Endothelial cell of umbilical vein (primary cell): ENCODE results near the gene MID1. TPM values are rescaled to one million over a fixed set of nuclear protein-coding genes. Genes with fewer than 3 reads are reported as not detected.

ENCODE experiments used
- BruUV-seq: library from RNA; stranded (reverse); fragments of 400-500 nt; replicated peaks from 2 replicates; lab custom pipeline; 2021; lab: Mats Ljungman, UMichigan
- CTCF ChIA-PET: fragments of 300-600, 350-600 bp; sonication (Branson Sonifier 250); formaldehyde crosslinking; loops from one replicate; lab custom pipeline; 2021; ENCODE audit warnings: antibody characterized with exemption, inconsistent platforms; lab: Charles Lee
- POLR2A ChIA-PET: fragments of 300-600, 350-600 bp; sonication (Branson Sonifier 250); formaldehyde crosslinking; loops from one replicate; lab custom pipeline; 2021; ENCODE audit warnings: antibody characterized with exemption, inconsistent platforms; lab: Charles Lee
- DNase-seq: peaks from one replicate; pipeline ENCODE4 v3.0.0-alpha.2; 2011; ENCODE audit warnings: low read depth, low spot score
- FAIRE-seq: peaks from 2 replicates; lab custom pipeline; 2011; peaks lifted over from hg19 to GRCh38; lab: Jason Lieb, UNC
- H2AFZ ChIP-seq: 2 replicates; pipeline ENCODE4 v1.6.0; 2012; ENCODE audit warnings: low read depth, low read length, control low read depth, inconsistent platforms
- H3K27ac ChIP-seq: 2 replicates; pipeline ENCODE4 v1.5.1; 2011; ENCODE audit warnings: low read depth, mild to moderate bottlenecking, control low read depth, low read length, moderate library complexity; ENCODE audit not compliant: insufficient read depth
- H3K27me3 ChIP-seq, 2 experiments: 2 replicates each; pipeline versions ENCODE4 v1.6.0 to v1.6.1; 2011; ENCODE audit warnings: low read length in 2 of 2, mixed read lengths in 1 of 2; ENCODE audit not compliant: control insufficient read depth in 2 of 2, insufficient read depth in 2 of 2
- H3K36me3 ChIP-seq, 2 experiments: 2 replicates in 1 of 2; 3 replicates in 1 of 2; pipeline ENCODE4 v1.5.1; 2011; ENCODE audit warnings: low read length in 2 of 2, mild to moderate bottlenecking in 1 of 2, moderate library complexity in 1 of 2; ENCODE audit not compliant: control insufficient read depth in 2 of 2, insufficient read depth in 2 of 2; ENCODE audit errors: extremely low read depth in 1 of 2
- H3K4me1 ChIP-seq: 3 replicates; pipeline ENCODE4 v1.5.1; 2011; ENCODE audit warnings: mild to moderate bottlenecking, low read length; ENCODE audit not compliant: control insufficient read depth, insufficient read depth; ENCODE audit errors: extremely low read depth
- H3K4me2 ChIP-seq: 2 replicates; pipeline ENCODE4 v1.6.1; 2011; ENCODE audit warnings: low read length, control low read depth, mixed read lengths; ENCODE audit not compliant: insufficient read depth
- H3K4me3 ChIP-seq, 3 experiments: fragments of 200-600 bp in 1 of 3; sonication (generic), shearing (Covaris generic) in 1 of 3; replicated peaks in 1 of 3; 2 replicates each; pipeline ENCODE4 v1.5.1; 2011 to 2016; ENCODE audit warnings: control low read depth in 3 of 3, low read length in 3 of 3, mild to moderate bottlenecking in 2 of 3, inconsistent platforms in 1 of 3, low read depth in 1 of 3, moderate library complexity in 1 of 3; ENCODE audit not compliant: insufficient read depth in 1 of 3
- H3K79me2 ChIP-seq: 2 replicates; pipeline ENCODE4 v1.6.0; 2012; ENCODE audit warnings: low read length, inconsistent platforms; ENCODE audit not compliant: control insufficient read depth, insufficient read depth
- H3K9ac ChIP-seq: replicated peaks from 2 replicates; pipeline ENCODE3; 2011; ENCODE audit warnings: low read length, control low read depth; ENCODE audit not compliant: insufficient read depth; ENCODE audit errors: extremely low read depth
- H3K9me1 ChIP-seq: replicated peaks from 3 replicates; pipeline ENCODE4 v1.6.0; 2011; ENCODE audit warnings: mild to moderate bottlenecking, low read length; ENCODE audit not compliant: control insufficient read depth, insufficient read depth; ENCODE audit errors: extremely low read depth
- H3K9me3 ChIP-seq: replicated peaks from 2 replicates; pipeline ENCODE4 v1.5.1; 2012; ENCODE audit warnings: low read length, inconsistent platforms; ENCODE audit not compliant: control insufficient read depth, insufficient read depth
- H4K20me1 ChIP-seq: replicated peaks from 2 replicates; pipeline ENCODE3; 2011; ENCODE audit warnings: mild to moderate bottlenecking, low read length; ENCODE audit not compliant: control insufficient read depth, insufficient read depth; ENCODE audit errors: extremely low read depth
- CTCF ChIP-seq, 2 donors: IDR thresholded peaks; 1 replicate in 1 of 2; 2 replicates in 1 of 2; pipeline ENCODE4 v1.5.1; 2011; ENCODE audit warnings: low read length in 2 of 2, mild to moderate bottlenecking in 2 of 2, moderate library complexity in 2 of 2, control low read depth in 1 of 2, inconsistent platforms in 1 of 2, low read depth in 1 of 2; ENCODE audit not compliant: insufficient read depth in 1 of 2; ENCODE audit errors: extremely low read depth in 1 of 2
- EZH2 ChIP-seq: IDR thresholded peaks from 2 replicates; pipeline ENCODE4 v1.6.1; 2012; ENCODE audit warnings: borderline replicate concordance, low read depth, mild to moderate bottlenecking, moderate library complexity, low read length, inconsistent platforms; ENCODE audit not compliant: severe bottlenecking
- FOS ChIP-seq: IDR thresholded peaks from 2 replicates; pipeline ENCODE4 v1.6.1; 2011; ENCODE audit warnings: mild to moderate bottlenecking, low read length, moderate library complexity, borderline replicate concordance; ENCODE audit not compliant: insufficient read depth
- GATA2 ChIP-seq: IDR thresholded peaks from 2 replicates; pipeline ENCODE4 v1.7.0; 2011; ENCODE audit warnings: low read depth, mild to moderate bottlenecking, moderate library complexity, mixed read lengths, low read length; ENCODE audit not compliant: insufficient read length, insufficient read depth
- JUN ChIP-seq: IDR thresholded peaks from 2 replicates; pipeline ENCODE4 v1.6.1; 2011; ENCODE audit warnings: borderline replicate concordance, low read depth; ENCODE audit not compliant: insufficient read length, insufficient read depth
- MAX ChIP-seq: IDR thresholded peaks from 2 replicates; pipeline ENCODE4 v1.6.1; 2011; ENCODE audit not compliant: insufficient read depth, insufficient read length
- MYC ChIP-seq: IDR thresholded peaks from one replicate; pipeline ENCODE4 v1.6.1; 2011; ENCODE audit warnings: mild to moderate bottlenecking, low read depth, low read length
- POLR2A ChIP-seq: IDR thresholded peaks from 2 replicates; pipeline ENCODE4 v1.6.1; 2012; ENCODE audit warnings: low read depth, mild to moderate bottlenecking, control low read depth, low read length
- POLR2AphosphoS5 ChIP-seq: IDR thresholded peaks from 2 replicates; pipeline ENCODE4 v1.6.1; 2012; ENCODE audit warnings: low read depth, mild to moderate bottlenecking, control low read depth, low read length, moderate library complexity; ENCODE audit not compliant: insufficient read depth
- dilution Hi-C: fragments of 300-500 bp; cut with MboI; formaldehyde crosslinking; loops from one replicate; pipeline ENCODE4 v1.15.0; 2019; ENCODE audit warnings: low sequenced_read_pairs; ENCODE audit not compliant: extremely low pct_ligation_motif_present
- intact Hi-C: fragments of 100-400 bp; cut with micrococcal nuclease; formaldehyde crosslinking; loops from one replicate; pipeline ENCODE4 v1.10.0; 2022
- polyA plus RNA-seq, 4 experiments: library from polyadenylated mRNA; depleted of rRNA in 3 of 4; stranded (reverse) in 3 of 4; unstranded in 1 of 4; fragments of >200 nt; gene quantifications; 2 replicates each; pipeline versions ENCODE4 v1.2.1 to v1.2.3, GENCODE V29; 2011 to 2012; ENCODE audit warnings: missing spikeins in 1 of 4
- total RNA-seq: library from RNA; stranded (reverse); gene quantifications from 2 replicates; pipeline ENCODE4 v1.2.3, GENCODE V29; 2021

The MID1 gene
- total and polyA plus RNA-seq, 2 donors (not counting 3 experiments of a cell fraction or from before 2014, with no cell fraction given), result 21.3 to 29.8 TPM

GRCh38 chrX:10414156-10414824, 206.1 kb downstream of the MID1 start:
- no peaks in the 10 kb centered on the region for H3K27me3 ChIP-seq
- no peaks in the 10 kb centered on the region for H4K20me1 ChIP-seq
- H3K36me3 ChIP-seq, result no peaks in the 10 kb centered on the region
- FAIRE-seq (no peak), DNase-seq (no peak)
- CTCF ChIA-PET, result no interaction called here
- H3K4me1 ChIP-seq, result no peaks in the 10 kb centered on the region
- H3K27ac ChIP-seq, result no peak overlapping the region
- H3K79me2 ChIP-seq, result no peaks in the 10 kb centered on the region
- H3K4me3 ChIP-seq, result no peak overlapping the region
- no peak overlapping the region for H3K9ac ChIP-seq
- H3K4me2 ChIP-seq, result no peak overlapping the region
- H3K9me1 ChIP-seq, result no peaks in the 10 kb centered on the region
- H2AFZ ChIP-seq, result no peak overlapping the region
- dilution Hi-C loops, result no loop called here
- no TSS peak for BruUV-seq
- TF ChIP-seq CTCF (IDR thresholded peaks at IDR 0.05; ENCODE audit: extremely low read depth in 1 of 2, insufficient read depth in 1 of 2, low read depth in 1 of 2, low read length in 2 of 2), result no peak
- TF ChIP-seq MYC, result no peak
- TF ChIP-seq EZH2, result no peak
- no peak for TF ChIP-seq FOS
- TF ChIP-seq POLR2A, result no peak
- TF ChIP-seq POLR2AphosphoS5, result no peak
- TF ChIP-seq GATA2, result no peak
- no peak for TF ChIP-seq MAX
- no peak for TF ChIP-seq JUN
- POLR2A ChIA-PET, result no interaction called here
- H3K9me3 ChIP-seq, result no peaks in the 10 kb centered on the region
- intact Hi-C loops, result no loop called here
